Neural progenitor cell (in vitro differentiated cells): ENCODE data around the gene DIAPH2. TPM values are rescaled to one million over a fixed set of nuclear protein-coding genes. Genes with fewer than 3 reads are reported as not detected.

ENCODE experiments used
- DNase-seq: peaks from one replicate; pipeline ENCODE4 v3.0.0-alpha.2; 2016; ENCODE audit warnings: low spot score
- H2AFZ ChIP-seq: fragments of 200-600 bp; sonication (generic); replicated peaks from 2 replicates; pipeline ENCODE4 v1.6.1; 2016; ENCODE audit warnings: antibody characterized with exemption
- H3F3A ChIP-seq: fragments of 200-600 bp; sonication (generic); 2 replicates; pipeline ENCODE4 v1.6.1; 2016; ENCODE audit warnings: antibody characterized with exemption, low read depth
- H3K27ac ChIP-seq: fragments of 200-600 bp; sonication (generic); 2 replicates; pipeline ENCODE4 v1.5.1; 2016; ENCODE audit warnings: mild to moderate bottlenecking
- H3K27me3 ChIP-seq: fragments of 200-600 bp; sonication (generic); 2 replicates; pipeline ENCODE4 v1.6.1; 2016; ENCODE audit warnings: mild to moderate bottlenecking, moderate library complexity
- H3K36me3 ChIP-seq: fragments of 200-600 bp; sonication (generic); 2 replicates; pipeline ENCODE4 v1.5.1; 2016
- H3K4me1 ChIP-seq: fragments of 200-600 bp; sonication (generic); 2 replicates; pipeline ENCODE4 v1.6.1; 2016; ENCODE audit warnings: mixed run types
- H3K4me2 ChIP-seq: fragments of 200-600 bp; sonication (generic); 2 replicates; pipeline ENCODE4 v1.6.1; 2016
- H3K4me3 ChIP-seq: fragments of 200-600 bp; sonication (generic); 2 replicates; pipeline ENCODE4 v1.5.1; 2016
- H3K79me2 ChIP-seq: fragments of 200-600 bp; sonication (generic); 2 replicates; pipeline ENCODE4 v1.6.1; 2016; ENCODE audit warnings: low read depth
- H3K9ac ChIP-seq: fragments of 200-600 bp; sonication (generic); 2 replicates; pipeline ENCODE4 v1.6.1; 2016
- H3K9me3 ChIP-seq: fragments of 200-600 bp; sonication (generic); 2 replicates; pipeline ENCODE4 v1.5.1; 2016; ENCODE audit warnings: low read depth
- H4K20me1 ChIP-seq: fragments of 200-600 bp; sonication (generic); 2 replicates; pipeline ENCODE4 v1.6.1; 2016; ENCODE audit warnings: low read depth
- H3K27ac Mint-ChIP-seq: 3 replicates; pipeline ENCODE4 v1.8.0; 2021; ENCODE audit warnings: mixed read lengths
- H3K27me3 Mint-ChIP-seq: 2 replicates; pipeline ENCODE4 v1.8.0; 2022; ENCODE audit warnings: low read depth, mild to moderate bottlenecking, inconsistent platforms, moderate library complexity, mixed read lengths; ENCODE audit not compliant: insufficient read depth
- H3K36me3 Mint-ChIP-seq: 3 replicates; pipeline ENCODE4 v1.8.0; 2021; ENCODE audit warnings: mixed read lengths
- H3K4me1 Mint-ChIP-seq: 3 replicates; pipeline ENCODE4 v1.8.0; 2021; ENCODE audit warnings: mixed read lengths
- H3K4me3 Mint-ChIP-seq: 3 replicates; pipeline ENCODE4 v1.8.0; 2021; ENCODE audit warnings: mild to moderate bottlenecking, moderate library complexity, mixed read lengths
- H3K9me3 Mint-ChIP-seq: 3 replicates; pipeline ENCODE4 v1.8.0; 2020; ENCODE audit warnings: mixed read lengths
- EZH2 ChIP-seq: fragments of 200-600 bp; sonication (generic); IDR thresholded peaks from 2 replicates; pipeline ENCODE4 v1.6.1; 2017; ENCODE audit warnings: antibody characterized with exemption, mild to moderate bottlenecking, moderate library complexity
- EZH2phosphoT487 ChIP-seq: fragments of 200-600 bp; sonication (generic); IDR thresholded peaks from 2 replicates; pipeline ENCODE4 v1.6.1; 2017; ENCODE audit warnings: antibody characterized with exemption
- total RNA-seq: library from RNA; depleted of rRNA; stranded (reverse); fragments of >200 nt; gene quantifications from 2 replicates; pipeline ENCODE4 v1.2.3, GENCODE V29; 2015; ENCODE audit warnings: low replicate concordance
- TF ChIP-seq, protein P1 (sequence below): fragments of 200-600 bp; sonication (generic); IDR thresholded peaks from 2 replicates; pipeline ENCODE4 v1.5.1; 2017; ENCODE audit warnings: antibody characterized with exemption, mild to moderate bottlenecking

The DIAPH2 gene
- total RNA-seq, 1 donor from 2014 or later = 24.0 TPM

DNA sequence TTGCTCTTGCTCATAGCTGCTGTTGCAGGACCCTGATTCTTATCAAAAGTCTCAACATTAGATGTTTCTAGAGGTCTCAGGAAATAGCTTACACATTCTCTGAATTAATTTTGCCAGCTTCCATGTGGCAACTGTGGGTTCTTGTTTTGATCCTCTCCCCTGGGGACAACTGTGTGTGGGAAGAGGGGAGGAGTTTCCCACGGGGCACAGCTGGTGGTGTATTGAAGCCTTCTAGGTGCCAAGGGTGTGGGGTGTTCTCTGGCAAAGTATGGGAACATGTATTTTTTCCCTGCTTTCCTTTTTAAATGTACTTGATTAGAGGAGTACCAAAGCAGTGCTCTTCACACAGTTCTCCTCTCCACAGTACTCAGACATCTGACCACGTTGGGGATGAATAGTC is 411.7 kb downstream of the DIAPH2 start:
- H3K4me2 ChIP-seq = no peak overlapping the region
- no peaks in the 10 kb centered on the region for H3K36me3 Mint-ChIP-seq
- no peak overlapping the region for H3K4me3 ChIP-seq
- H3K4me1 Mint-ChIP-seq = peaks cover 15% of the 10 kb centered on the region
- H3F3A ChIP-seq = no peaks in the 10 kb centered on the region
- no peaks in the 10 kb centered on the region for H3K36me3 ChIP-seq
- no peak for TF ChIP-seq EZH2
- TF ChIP-seq EZH2phosphoT487 = no peak
- TF ChIP-seq, protein P1, sequence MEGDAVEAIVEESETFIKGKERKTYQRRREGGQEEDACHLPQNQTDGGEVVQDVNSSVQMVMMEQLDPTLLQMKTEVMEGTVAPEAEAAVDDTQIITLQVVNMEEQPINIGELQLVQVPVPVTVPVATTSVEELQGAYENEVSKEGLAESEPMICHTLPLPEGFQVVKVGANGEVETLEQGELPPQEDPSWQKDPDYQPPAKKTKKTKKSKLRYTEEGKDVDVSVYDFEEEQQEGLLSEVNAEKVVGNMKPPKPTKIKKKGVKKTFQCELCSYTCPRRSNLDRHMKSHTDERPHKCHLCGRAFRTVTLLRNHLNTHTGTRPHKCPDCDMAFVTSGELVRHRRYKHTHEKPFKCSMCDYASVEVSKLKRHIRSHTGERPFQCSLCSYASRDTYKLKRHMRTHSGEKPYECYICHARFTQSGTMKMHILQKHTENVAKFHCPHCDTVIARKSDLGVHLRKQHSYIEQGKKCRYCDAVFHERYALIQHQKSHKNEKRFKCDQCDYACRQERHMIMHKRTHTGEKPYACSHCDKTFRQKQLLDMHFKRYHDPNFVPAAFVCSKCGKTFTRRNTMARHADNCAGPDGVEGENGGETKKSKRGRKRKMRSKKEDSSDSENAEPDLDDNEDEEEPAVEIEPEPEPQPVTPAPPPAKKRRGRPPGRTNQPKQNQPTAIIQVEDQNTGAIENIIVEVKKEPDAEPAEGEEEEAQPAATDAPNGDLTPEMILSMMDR = no peak
- peak overlapping the region; percentile 49 for H3K27ac Mint-ChIP-seq
- peaks cover 10% of the 10 kb centered on the region for H3K4me1 ChIP-seq
- no peak overlapping the region for H2AFZ ChIP-seq
- DNase-seq = no peak
- no peaks in the 10 kb centered on the region for H3K9me3 Mint-ChIP-seq
- no peaks in the 10 kb centered on the region for H3K79me2 ChIP-seq
- no peaks in the 10 kb centered on the region for H3K9me3 ChIP-seq
- peaks cover 4% of the 10 kb centered on the region for H3K27me3 Mint-ChIP-seq
- H3K27ac ChIP-seq = no peak overlapping the region
- H3K27me3 ChIP-seq = no peaks in the 10 kb centered on the region
- H3K4me3 Mint-ChIP-seq = no peak overlapping the region
- H3K9ac ChIP-seq = no peak overlapping the region
- H4K20me1 ChIP-seq = no peaks in the 10 kb centered on the region

DNA sequence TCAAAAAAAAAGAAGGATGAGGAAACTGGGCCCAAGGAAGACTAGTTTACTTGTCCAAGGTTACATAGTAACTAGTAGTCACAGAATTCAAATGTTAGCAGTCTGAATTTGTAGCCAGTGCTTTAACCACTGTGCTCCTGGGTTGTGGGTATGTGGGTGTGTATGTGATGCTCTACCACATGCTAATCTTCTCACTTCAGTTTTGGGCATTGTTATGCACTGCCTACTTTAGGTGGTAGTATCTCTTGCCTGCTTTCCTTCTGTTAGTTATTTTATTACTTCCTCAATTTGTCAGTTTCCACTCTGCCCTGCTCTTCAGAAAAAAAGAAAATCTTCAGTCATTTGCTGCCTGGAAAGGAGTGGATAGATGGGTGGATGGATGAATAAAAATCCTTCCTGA is 418.3 kb downstream of the DIAPH2 start:
- no peak overlapping the region for H3K27ac ChIP-seq
- no peaks in the 10 kb centered on the region for H3K9me3 ChIP-seq
- Mint-ChIP-seq H3K9me3 (no peaks in the 10 kb centered on the region), H3K36me3 (no peaks in the 10 kb centered on the region), H3K27ac (no peak overlapping the region), H3K4me1 (peaks cover 7% of the 10 kb centered on the region), H3K4me3 (no peak overlapping the region), H3K27me3 (no peaks in the 10 kb centered on the region)
- H3K4me2 ChIP-seq = no peak overlapping the region
- TF ChIP-seq, protein P1 = no peak
- TF ChIP-seq EZH2phosphoT487 (no peak), EZH2 (no peak)
- H3K27me3 ChIP-seq = no peaks in the 10 kb centered on the region
- no peaks in the 10 kb centered on the region for H3K79me2 ChIP-seq
- H4K20me1 ChIP-seq = no peaks in the 10 kb centered on the region
- H3F3A ChIP-seq = no peaks in the 10 kb centered on the region
- no peak overlapping the region for H3K9ac ChIP-seq
- no peak overlapping the region for H2AFZ ChIP-seq
- no peaks in the 10 kb centered on the region for H3K36me3 ChIP-seq
- no peak overlapping the region for H3K4me3 ChIP-seq
- peaks cover 7% of the 10 kb centered on the region for H3K4me1 ChIP-seq
- DNase-seq = no peak

DNA sequence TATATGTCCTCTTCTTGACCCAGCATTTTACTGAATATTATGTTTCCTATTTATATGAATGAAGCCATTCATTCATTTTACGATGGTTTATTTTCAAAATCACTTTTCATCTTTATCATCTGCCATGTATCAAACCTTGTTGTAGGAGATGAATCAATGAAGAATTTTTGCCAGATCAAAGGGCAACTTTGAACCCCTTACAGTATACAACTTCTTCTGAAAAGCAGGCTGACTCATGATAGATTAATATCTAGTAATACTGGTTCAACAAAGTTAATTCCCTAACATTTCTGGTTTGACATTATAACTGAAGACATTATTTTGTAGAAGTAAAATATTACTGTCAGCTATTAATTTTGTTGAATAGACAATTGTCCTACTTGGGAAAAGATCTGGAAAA is 425.1 kb downstream of the DIAPH2 start:
- no peaks in the 10 kb centered on the region for H3K27me3 ChIP-seq
- Mint-ChIP-seq H3K4me3 (no peak overlapping the region), H3K36me3 (no peaks in the 10 kb centered on the region), H3K27ac (no peak overlapping the region), H3K9me3 (no peaks in the 10 kb centered on the region), H3K27me3 (peaks cover 3% of the 10 kb centered on the region), H3K4me1 (peaks cover 7% of the 10 kb centered on the region)
- H3K4me2 ChIP-seq = no peak overlapping the region
- TF ChIP-seq, protein P1 = no peak
- no peak for TF ChIP-seq EZH2phosphoT487
- TF ChIP-seq EZH2 = no peak
- peaks cover 7% of the 10 kb centered on the region for H3K4me1 ChIP-seq
- H3F3A ChIP-seq = no peaks in the 10 kb centered on the region
- no peaks in the 10 kb centered on the region for H3K9me3 ChIP-seq
- H3K9ac ChIP-seq = no peak overlapping the region
- no peak for DNase-seq
- no peaks in the 10 kb centered on the region for H3K36me3 ChIP-seq
- H3K4me3 ChIP-seq = no peak overlapping the region
- H3K27ac ChIP-seq = no peak overlapping the region
- no peaks in the 10 kb centered on the region for H3K79me2 ChIP-seq
- H4K20me1 ChIP-seq = no peaks in the 10 kb centered on the region
- no peak overlapping the region for H2AFZ ChIP-seq
